Measurements from ENCODE around the gene PCDH9. TPM values are rescaled to one million over a fixed set of nuclear protein-coding genes. Genes with fewer than 3 reads are reported as not detected.

PCDH9 gene
- total and polyA plus RNA-seq, 2 experiments from 2014 or later, result 0.31 to 0.52 TPM

DNA sequence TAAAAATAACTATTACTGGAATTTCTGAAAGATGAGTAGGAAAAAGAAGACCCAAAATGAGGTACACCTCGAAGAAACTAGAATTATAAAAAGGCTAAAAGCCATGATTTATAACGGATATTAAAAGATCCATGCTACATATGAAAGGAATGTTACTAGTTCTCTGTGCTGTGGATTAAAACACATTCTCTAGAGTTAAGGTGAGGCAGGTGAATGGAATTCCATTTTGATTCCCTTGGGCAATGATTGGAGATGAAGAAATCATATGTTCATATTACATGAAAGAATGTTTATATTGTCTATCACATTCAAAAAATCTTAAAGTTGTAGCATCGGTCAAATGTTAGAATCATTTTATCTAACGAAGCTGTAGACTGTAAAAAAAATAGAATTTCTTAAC, 783.7 kb downstream of the PCDH9 start:
- no peaks in the 10 kb centered on the region for H4K20me1 ChIP-seq (replicated peaks; ENCODE audit: insufficient read depth)
- H2AFZ ChIP-seq, result no peak overlapping the region
- H3K36me3 Mint-ChIP-seq (ENCODE audit: low read depth), result no peaks in the 10 kb centered on the region
- H3K27me3 ChIP-seq (ENCODE audit: insufficient read depth), result no peaks in the 10 kb centered on the region
- H3K27me3 Mint-ChIP-seq (ENCODE audit: insufficient read depth, low read depth, poor library complexity), result no peaks in the 10 kb centered on the region
- TF ChIP-seq, protein P1, sequence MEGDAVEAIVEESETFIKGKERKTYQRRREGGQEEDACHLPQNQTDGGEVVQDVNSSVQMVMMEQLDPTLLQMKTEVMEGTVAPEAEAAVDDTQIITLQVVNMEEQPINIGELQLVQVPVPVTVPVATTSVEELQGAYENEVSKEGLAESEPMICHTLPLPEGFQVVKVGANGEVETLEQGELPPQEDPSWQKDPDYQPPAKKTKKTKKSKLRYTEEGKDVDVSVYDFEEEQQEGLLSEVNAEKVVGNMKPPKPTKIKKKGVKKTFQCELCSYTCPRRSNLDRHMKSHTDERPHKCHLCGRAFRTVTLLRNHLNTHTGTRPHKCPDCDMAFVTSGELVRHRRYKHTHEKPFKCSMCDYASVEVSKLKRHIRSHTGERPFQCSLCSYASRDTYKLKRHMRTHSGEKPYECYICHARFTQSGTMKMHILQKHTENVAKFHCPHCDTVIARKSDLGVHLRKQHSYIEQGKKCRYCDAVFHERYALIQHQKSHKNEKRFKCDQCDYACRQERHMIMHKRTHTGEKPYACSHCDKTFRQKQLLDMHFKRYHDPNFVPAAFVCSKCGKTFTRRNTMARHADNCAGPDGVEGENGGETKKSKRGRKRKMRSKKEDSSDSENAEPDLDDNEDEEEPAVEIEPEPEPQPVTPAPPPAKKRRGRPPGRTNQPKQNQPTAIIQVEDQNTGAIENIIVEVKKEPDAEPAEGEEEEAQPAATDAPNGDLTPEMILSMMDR (conservative IDR thresholded peaks at IDR 0.05; ENCODE audit: low read depth in 2 of 2), result no peak
- TF ChIP-seq NANOG (IDR thresholded peaks at IDR 0.05; ENCODE audit: borderline replicate concordance), result no peak
- TF ChIP-seq STAT1 (IDR thresholded peaks at IDR 0.05; ENCODE audit: unreplicated experiment), result no peak
- TF ChIP-seq, protein P2, sequence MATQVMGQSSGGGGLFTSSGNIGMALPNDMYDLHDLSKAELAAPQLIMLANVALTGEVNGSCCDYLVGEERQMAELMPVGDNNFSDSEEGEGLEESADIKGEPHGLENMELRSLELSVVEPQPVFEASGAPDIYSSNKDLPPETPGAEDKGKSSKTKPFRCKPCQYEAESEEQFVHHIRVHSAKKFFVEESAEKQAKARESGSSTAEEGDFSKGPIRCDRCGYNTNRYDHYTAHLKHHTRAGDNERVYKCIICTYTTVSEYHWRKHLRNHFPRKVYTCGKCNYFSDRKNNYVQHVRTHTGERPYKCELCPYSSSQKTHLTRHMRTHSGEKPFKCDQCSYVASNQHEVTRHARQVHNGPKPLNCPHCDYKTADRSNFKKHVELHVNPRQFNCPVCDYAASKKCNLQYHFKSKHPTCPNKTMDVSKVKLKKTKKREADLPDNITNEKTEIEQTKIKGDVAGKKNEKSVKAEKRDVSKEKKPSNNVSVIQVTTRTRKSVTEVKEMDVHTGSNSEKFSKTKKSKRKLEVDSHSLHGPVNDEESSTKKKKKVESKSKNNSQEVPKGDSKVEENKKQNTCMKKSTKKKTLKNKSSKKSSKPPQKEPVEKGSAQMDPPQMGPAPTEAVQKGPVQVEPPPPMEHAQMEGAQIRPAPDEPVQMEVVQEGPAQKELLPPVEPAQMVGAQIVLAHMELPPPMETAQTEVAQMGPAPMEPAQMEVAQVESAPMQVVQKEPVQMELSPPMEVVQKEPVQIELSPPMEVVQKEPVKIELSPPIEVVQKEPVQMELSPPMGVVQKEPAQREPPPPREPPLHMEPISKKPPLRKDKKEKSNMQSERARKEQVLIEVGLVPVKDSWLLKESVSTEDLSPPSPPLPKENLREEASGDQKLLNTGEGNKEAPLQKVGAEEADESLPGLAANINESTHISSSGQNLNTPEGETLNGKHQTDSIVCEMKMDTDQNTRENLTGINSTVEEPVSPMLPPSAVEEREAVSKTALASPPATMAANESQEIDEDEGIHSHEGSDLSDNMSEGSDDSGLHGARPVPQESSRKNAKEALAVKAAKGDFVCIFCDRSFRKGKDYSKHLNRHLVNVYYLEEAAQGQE (IDR thresholded peaks at IDR 0.05; ENCODE audit: unreplicated experiment), result no peak
- no peak for TF ChIP-seq POLR2AphosphoS5 (IDR thresholded peaks at IDR 0.05; ENCODE audit: low read depth)
- TF ChIP-seq, protein P3, sequence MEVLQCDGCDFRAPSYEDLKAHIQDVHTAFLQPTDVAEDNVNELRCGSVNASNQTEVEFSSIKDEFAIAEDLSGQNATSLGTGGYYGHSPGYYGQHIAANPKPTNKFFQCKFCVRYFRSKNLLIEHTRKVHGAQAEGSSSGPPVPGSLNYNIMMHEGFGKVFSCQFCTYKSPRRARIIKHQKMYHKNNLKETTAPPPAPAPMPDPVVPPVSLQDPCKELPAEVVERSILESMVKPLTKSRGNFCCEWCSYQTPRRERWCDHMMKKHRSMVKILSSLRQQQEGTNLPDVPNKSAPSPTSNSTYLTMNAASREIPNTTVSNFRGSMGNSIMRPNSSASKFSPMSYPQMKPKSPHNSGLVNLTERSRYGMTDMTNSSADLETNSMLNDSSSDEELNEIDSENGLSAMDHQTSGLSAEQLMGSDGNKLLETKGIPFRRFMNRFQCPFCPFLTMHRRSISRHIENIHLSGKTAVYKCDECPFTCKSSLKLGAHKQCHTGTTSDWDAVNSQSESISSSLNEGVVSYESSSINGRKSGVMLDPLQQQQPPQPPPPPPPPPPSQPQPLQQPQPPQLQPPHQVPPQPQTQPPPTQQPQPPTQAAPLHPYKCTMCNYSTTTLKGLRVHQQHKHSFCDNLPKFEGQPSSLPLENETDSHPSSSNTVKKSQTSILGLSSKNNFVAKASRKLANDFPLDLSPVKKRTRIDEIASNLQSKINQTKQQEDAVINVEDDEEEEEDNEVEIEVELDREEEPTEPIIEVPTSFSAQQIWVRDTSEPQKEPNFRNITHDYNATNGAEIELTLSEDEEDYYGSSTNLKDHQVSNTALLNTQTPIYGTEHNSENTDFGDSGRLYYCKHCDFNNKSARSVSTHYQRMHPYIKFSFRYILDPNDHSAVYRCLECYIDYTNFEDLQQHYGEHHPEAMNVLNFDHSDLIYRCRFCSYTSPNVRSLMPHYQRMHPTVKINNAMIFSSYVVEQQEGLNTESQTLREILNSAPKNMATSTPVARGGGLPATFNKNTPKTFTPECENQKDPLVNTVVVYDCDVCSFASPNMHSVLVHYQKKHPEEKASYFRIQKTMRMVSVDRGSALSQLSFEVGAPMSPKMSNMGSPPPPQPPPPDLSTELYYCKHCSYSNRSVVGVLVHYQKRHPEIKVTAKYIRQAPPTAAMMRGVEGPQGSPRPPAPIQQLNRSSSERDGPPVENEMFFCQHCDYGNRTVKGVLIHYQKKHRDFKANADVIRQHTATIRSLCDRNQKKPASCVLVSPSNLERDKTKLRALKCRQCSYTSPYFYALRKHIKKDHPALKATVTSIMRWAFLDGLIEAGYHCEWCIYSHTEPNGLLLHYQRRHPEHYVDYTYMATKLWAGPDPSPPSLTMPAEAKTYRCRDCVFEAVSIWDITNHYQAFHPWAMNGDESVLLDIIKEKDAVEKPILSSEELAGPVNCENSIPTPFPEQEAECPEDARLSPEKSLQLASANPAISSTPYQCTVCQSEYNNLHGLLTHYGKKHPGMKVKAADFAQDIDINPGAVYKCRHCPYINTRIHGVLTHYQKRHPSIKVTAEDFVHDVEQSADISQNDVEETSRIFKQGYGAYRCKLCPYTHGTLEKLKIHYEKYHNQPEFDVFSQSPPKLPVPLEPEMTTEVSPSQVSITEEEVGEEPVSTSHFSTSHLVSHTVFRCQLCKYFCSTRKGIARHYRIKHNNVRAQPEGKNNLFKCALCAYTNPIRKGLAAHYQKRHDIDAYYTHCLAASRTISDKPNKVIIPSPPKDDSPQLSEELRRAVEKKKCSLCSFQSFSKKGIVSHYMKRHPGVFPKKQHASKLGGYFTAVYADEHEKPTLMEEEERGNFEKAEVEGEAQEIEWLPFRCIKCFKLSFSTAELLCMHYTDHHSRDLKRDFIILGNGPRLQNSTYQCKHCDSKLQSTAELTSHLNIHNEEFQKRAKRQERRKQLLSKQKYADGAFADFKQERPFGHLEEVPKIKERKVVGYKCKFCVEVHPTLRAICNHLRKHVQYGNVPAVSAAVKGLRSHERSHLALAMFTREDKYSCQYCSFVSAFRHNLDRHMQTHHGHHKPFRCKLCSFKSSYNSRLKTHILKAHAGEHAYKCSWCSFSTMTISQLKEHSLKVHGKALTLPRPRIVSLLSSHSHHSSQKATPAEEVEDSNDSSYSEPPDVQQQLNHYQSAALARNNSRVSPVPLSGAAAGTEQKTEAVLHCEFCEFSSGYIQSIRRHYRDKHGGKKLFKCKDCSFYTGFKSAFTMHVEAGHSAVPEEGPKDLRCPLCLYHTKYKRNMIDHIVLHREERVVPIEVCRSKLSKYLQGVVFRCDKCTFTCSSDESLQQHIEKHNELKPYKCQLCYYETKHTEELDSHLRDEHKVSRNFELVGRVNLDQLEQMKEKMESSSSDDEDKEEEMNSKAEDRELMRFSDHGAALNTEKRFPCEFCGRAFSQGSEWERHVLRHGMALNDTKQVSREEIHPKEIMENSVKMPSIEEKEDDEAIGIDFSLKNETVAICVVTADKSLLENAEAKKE (CRISPR knock-in tag; IDR thresholded peaks at IDR 0.05), result no peak
- no peak for TF ChIP-seq EZH2phosphoT487 (IDR thresholded peaks at IDR 0.05; ENCODE audit: unreplicated experiment)
- no peak for TF ChIP-seq CREB1 (CRISPR knock-in tag; IDR thresholded peaks at IDR 0.05; ENCODE audit: low read depth)
- no peak for TF ChIP-seq ZNF114 (CRISPR knock-in tag; IDR thresholded peaks at IDR 0.05)
- TF ChIP-seq ZNF331 (CRISPR knock-in tag; IDR thresholded peaks at IDR 0.05; ENCODE audit: low read depth), result no peak
- TF ChIP-seq JUNB (IDR thresholded peaks at IDR 0.05; ENCODE audit: unreplicated experiment), result no peak
- TF ChIP-seq, protein P4, sequence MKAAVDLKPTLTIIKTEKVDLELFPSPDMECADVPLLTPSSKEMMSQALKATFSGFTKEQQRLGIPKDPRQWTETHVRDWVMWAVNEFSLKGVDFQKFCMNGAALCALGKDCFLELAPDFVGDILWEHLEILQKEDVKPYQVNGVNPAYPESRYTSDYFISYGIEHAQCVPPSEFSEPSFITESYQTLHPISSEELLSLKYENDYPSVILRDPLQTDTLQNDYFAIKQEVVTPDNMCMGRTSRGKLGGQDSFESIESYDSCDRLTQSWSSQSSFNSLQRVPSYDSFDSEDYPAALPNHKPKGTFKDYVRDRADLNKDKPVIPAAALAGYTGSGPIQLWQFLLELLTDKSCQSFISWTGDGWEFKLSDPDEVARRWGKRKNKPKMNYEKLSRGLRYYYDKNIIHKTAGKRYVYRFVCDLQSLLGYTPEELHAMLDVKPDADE (IDR thresholded peaks at IDR 0.05), result no peak
- TF ChIP-seq EZH2 (IDR thresholded peaks at IDR 0.05; ENCODE audit: low read depth, unreplicated experiment), result no peak
- H3K79me2 ChIP-seq (replicated peaks; ENCODE audit: insufficient read depth), result no peaks in the 10 kb centered on the region
- H3K9me2 ChIP-seq (ENCODE audit: insufficient read depth), result no peaks in the 10 kb centered on the region
- H3F3A ChIP-seq (replicated peaks; ENCODE audit: low read depth), result no peaks in the 10 kb centered on the region
- H3K9me3 Mint-ChIP-seq, result no peaks in the 10 kb centered on the region
- no peak overlapping the region for H3K4me3 ChIP-seq
- H3K4me1 Mint-ChIP-seq, result no peaks in the 10 kb centered on the region
- ATAC-seq, result no peak
- H3K4me2 ChIP-seq, result no peak overlapping the region
- H3K4me1 ChIP-seq (ENCODE audit: insufficient read depth), result no peaks in the 10 kb centered on the region
- no peak for DNase-seq (ENCODE audit: low spot score)
- no peak overlapping the region for H3K4me3 Mint-ChIP-seq
- no peak overlapping the region for H3K27ac ChIP-seq (ENCODE audit: low read depth)
- H3K36me3 ChIP-seq (ENCODE audit: insufficient read depth), result no peaks in the 10 kb centered on the region
- no peak overlapping the region for H3K27ac Mint-ChIP-seq

Data from GM23338 (cell line).